SIG-M5 (cell line): Measurements from ENCODE around the gene GOT1.

Source experiments
- DNase-seq: peaks from one replicate; lab custom pipeline; 2025; lab: John Stamatoyannopoulos, UW

Gene GOT1

GRCh38 chr10:99358101-99358500, 72.3 kb downstream of the GOT1 start:
- no peak for DNase-seq

GRCh38 chr10:99357691-99358090, 72.7 kb downstream of the GOT1 start:
- no peak for DNase-seq

GRCh38 chr10:99353182-99353581, 77.2 kb downstream of the GOT1 start:
- DNase-seq, result no peak

GRCh38 chr10:99347672-99348071, 82.8 kb downstream of the GOT1 start:
- DNase-seq, result no peak
